KG1 (cell line): Measurements from ENCODE around the gene ABCB11.
"Not testable (repeated sequence)": the region's sequence is repeated elsewhere in the genome, so short reads cannot be mapped to it uniquely, and the experiment has no call there.

Experiments used
- DNase-seq: peaks from one replicate; lab custom pipeline; 2025; lab: John Stamatoyannopoulos, UW

ABCB11 gene

DNA sequence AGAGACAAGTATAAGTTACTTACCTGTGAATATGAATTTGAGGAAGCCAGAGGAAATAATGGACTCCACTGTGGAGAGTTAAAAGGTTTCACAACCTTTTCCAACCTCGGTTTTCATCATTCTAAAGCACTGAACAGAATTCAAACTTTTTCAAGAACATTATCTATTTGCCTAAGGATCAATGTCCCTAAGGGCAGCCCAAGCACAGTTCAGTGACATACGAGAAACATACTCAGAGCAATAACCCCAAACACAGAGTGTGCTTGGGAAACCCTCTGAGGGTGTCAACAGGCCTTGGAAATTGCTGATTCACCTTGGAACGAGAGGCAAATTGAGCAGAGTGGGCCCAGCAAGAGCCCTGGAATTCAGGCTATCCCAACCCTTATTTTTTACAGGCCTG lies at the start of gene ABCB11:
ABCB11 (minus strand) TSS at position 123 of the 400 bp plus-strand sequence. CDS start 13,199 bp downstream, outside the sequence.
- no peak for DNase-seq

DNA sequence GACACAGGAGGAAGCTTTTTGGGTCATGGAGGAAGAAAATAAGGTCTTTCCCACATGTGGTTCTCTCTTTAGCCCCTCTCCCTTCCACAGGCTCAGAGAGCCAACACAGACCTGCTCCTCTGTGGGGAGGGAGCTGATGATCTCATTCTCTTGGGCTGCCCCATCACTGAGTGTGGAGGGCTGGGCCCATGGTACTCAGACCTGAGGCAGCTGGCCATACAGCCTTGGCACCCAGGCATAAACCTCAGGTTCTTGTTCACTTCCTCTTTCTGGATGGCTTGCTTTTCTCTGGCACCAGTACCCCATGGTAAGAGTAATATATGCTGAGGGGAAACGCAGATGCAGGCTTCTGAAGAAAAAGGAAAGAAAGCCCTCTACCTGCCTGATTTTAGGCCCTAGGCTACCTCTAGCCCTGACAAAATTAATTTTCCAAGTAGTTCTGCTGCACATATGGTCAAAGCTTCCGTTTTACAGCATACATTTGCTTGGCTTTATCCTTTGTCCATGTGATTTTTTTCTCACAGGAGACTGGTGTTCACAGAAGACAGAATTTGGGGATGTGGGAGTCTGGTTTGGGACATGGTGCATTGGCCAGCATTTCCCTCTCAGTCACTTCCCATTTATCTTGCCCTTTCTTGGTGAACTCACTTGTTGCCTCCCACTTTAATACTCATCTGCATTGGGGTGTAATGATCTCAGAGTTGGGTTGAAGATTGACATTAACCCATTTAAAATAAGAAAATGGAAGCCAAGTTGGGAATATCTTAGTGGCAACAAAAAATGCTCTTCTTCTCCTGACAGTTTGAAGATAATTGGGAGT lies 49.3 kb upstream of the ABCB11 start:
- DNase-seq: no peak

- DNase-seq: no peak
Measured at GRCh38 chr2:169077674-169078240, 46.6 kb upstream of the ABCB11 start.

- no peak for DNase-seq
Measured at GRCh38 chr2:169073963-169074751, 43.0 kb upstream of the ABCB11 start.

- no peak for DNase-seq
Measured at GRCh38 chr2:169073211-169073962, 42.3 kb upstream of the ABCB11 start.

- DNase-seq: peak; percentile 57
Measured at GRCh38 chr2:169072163-169072925, 41.2 kb upstream of the ABCB11 start.

DNA sequence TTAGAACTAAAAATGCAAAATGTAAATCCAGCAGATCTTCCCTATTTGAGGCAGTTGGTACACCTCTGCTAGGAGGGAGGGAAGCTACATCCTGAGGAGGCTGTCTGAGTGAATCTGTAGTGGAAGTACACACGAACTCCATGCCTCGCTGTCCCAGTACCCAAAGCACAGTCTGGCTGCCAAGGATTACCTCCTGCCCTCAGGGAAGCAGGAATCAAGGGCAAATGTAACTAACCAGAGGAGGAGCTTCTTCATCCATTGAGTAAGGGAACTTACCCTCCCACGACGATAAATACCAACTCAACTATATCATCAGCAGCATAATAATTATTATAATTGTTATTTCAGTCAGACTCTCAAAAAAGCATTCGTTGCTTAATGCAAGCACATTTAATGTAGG lies 40.3 kb upstream of the ABCB11 start:
- DNase-seq: no peak

- no peak for DNase-seq
Measured at GRCh38 chr2:169069833-169070232, 38.7 kb upstream of the ABCB11 start.

- no peak for DNase-seq
Measured at GRCh38 chr2:169069341-169069740, 38.2 kb upstream of the ABCB11 start, which contains the start of gene DHRS9. Gene DHRS9, plus strand, starts transcription at chr2:169069563. Its CDS starts 12,019 bp downstream, at chr2:169081582.

- DNase-seq: no peak
Measured at GRCh38 chr2:169066897-169067296, 35.8 kb upstream of the ABCB11 start.

DNA sequence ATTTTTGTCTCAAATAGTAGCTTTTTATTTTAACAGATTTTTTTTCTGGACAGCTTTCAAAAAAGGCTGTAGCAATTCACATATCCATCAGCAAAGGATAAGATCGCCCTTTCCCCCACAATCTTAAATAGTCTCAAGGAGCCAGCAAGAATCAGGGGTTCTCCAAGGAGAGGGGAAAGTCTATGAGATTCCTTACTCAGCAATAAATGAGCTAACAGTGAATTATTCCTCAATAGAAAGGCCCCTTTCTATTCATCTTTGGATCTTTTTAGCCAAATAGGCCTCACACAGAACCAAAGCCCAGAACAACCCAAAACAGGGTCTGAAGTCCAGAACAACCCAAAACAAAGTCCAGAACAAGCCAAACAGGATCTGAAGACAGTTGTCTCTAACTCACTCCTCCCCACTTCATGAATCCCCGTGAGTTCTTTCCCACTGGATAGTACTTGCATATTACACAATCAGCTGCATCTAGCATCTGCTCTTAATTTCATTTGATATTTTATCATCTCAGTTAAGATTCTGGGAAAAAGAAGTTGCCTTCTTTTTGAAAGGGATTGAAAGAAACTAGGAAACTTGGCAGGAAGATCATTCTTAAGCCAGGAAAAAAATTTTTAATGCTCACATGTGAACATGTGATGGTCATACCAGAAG lies 34.9 kb upstream of the ABCB11 start:
- DNase-seq: no peak

GRCh38 chr2:169065422-169065821 lies 34.3 kb upstream of the ABCB11 start:
- no peak for DNase-seq

DNA sequence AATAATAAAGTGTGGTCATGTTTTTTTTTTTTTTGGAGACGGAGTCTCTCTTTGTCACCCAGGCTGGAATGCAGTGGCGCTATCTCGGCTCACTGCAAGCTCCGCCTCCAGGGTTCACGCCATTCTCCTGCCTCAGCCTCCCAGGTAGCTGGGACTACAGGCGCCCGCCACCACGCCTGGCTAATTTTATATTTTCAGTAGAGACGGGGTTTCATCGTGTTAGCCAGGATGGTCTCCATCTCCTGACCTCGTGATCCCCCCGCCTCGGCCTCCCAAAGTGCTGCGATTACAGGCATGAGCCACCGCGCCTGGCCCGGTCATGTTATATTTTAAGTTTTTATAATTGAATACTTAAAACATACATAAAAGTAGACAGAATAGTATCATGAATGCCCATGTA lies 33.1 kb upstream of the ABCB11 start:
- DNase-seq: not testable (repeated sequence)

DNA sequence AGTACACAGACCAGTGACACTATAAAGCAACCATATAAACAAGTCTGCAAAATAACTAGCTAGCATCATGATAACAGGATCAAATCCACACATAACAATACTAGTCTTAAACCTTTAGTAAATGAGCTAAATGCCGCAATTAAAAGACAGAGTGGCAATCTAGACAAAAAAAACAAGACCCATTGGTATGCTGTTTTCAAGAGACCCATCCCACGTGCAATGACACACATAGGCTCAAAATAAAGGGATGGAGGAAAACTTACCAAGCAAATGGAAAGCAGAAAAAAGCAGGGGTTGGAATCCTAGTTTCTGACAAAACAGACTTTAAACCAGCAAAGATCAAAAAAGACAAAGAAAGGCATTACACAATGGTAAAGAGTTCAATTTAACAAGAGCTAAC lies 23.5 kb upstream of the ABCB11 start:
- DNase-seq: not testable (repeated sequence)

- DNase-seq: no peak
Measured at GRCh38 chr2:169050476-169051240, 19.5 kb upstream of the ABCB11 start.

GRCh38 chr2:169049142-169049541 lies 18.0 kb upstream of the ABCB11 start:
- no peak for DNase-seq

GRCh38 chr2:169047256-169048250 lies 16.4 kb upstream of the ABCB11 start:
- no peak for DNase-seq

DNA sequence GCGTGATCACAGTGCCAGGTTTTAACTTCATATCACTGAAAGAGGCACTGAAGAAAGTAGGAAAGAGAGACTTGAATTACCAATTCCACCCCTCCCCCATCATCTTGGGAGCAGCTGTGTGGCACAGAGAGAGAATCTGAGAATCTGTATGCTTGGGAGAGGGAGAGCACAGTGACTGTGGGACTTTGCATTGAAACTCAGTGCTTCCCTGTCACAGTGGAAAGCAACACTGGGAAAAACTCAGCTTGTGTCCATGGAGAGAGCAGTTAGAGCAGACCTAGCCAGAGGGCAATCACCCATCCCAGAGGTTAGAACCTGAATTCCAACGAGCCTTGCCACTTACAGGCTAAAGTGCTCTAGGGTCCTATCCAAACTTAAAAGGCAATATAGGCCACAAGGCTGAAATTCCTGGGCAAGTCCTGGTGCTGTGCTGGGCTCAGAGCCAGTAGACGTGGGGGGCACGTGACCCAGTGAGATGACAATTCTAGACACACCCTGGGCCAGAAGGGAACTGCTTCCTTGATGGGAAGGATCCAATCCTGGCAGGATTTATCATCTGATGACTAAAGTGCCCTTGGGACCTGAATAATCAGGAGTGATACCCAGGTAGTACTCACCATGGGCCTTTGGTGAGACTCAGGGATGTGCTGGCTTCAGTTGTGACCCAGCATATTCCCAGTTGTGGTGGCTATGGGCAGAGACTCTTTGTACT lies 15.5 kb upstream of the ABCB11 start:
- DNase-seq: no peak
